ENCODE measurements around the gene PRSS27.
"Not testable (repeated sequence)": the region's sequence is repeated elsewhere in the genome, so short reads cannot be mapped to it uniquely, and the experiment has no call there.

Gene PRSS27

GRCh38 chr16:2737238-2737605 is 17.2 kb upstream of the PRSS27 start:
- no peak for DNase-seq
- intact Hi-C loops (cut with DNase I) = no loop called here

DNA sequence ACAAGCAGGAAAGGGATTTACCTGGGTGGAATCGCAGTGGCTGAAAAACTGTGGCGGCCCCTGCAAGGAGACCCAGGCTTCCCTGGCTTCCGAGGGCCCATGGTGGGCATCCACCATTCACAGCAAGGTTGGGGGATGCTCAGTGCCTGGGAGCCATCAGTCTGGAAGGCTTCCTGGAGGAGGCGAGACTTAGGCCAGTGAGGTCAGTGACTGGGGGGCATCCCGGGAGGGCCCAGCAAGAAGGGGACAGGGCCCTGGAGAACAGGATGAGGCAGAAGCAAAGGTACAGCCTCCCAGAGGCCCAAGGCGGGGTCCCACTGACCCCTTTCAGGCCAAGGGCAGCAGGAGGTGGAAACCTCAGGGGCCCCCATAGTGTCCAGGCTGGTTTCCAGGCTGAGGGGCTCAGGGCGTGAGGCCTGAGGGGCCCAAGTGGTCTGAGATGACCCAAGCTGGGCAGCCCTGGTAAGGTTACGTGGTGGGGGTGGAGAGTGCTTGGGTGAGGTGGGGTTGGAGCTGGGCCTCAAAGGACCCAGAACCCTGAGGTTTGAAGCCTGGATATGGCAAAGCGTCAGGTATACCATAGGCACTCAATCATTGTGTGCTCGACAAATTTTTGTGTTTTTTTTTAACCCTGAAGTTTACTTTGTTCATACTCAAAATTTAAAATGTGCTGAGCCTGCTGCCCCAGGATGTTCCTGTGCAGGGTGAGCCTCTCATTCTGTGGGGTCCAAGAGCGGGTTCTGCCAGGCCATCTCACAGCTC is 16.6 kb upstream of the PRSS27 start:
- intact Hi-C loops (cut with DNase I) = no loop called here
- no peak for DNase-seq

DNA sequence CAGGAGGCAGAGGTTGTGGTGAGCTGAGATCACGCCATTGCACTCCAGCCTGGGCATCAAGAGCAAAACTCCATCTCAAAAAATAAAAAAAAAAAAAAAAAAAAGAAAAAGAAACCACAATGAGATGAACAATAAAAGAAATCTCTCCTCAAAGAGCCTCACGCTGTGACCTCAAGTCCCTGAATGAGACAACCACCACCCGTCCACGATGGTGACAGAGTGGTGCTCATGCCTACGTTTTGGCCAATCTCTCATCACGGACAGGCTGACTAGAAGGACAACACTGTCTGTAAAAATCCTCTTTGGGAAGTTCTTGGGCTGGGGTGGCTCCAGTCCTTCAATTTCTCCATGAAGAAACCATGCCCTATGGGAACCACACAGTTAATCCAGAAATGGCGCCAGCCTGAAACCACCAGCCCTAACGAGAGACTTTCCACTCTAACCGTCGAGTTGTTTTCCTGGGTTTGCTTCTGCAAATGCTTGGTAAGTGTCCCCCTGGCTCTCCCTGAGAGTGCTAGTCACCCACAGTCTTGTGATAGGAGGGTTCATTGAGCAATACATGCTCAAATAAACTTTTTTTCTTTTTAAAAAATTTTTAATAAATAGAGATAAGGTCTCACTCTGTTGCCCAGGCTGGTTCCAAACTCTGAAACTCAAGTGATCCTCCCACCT is 15.0 kb upstream of the PRSS27 start:
- no peak for DNase-seq
- intact Hi-C loops (cut with DNase I) = no loop called here

DNA sequence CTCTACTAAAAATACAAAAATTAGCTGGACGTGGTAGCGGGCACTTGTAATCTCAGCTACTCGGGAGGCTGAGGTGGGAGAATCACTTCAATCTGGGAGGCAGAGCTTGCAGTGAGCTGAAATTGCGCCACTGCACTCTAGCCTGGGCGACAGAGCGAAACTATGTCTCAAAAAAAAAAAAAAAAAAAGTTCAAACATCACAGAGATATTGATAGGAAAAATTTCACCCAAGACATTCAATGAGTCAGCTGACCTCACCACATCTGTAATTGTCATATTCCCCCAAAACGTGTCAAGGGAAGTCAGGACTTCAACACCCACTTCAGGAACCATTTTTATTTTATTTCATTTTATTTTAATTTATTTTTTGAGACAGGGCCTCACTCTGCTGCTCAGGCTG is 8.0 kb upstream of the PRSS27 start:
- intact Hi-C loops (cut with DNase I) = no loop called here
- no peak for DNase-seq

DNA sequence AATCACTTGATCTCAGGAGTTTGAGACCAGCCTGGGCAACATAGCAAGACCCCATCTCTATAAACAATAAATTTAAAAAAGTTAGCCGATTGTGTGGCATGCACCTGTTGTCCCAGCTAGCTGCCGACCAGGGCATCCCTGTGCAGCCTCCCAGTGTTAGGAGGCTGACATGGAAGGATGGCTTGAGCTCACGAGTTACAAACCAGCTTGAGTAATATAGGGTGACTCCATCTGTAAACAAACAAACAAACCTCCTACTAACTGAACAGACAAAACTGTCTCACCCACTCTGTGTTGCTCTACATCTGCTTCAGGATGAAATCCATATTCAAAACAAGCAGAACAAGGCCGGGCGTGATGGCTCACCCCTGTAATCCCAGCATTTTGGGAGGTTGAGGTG is 6.9 kb upstream of the PRSS27 start:
- intact Hi-C loops (cut with DNase I) = no loop called here
- DNase-seq = no peak

DNA sequence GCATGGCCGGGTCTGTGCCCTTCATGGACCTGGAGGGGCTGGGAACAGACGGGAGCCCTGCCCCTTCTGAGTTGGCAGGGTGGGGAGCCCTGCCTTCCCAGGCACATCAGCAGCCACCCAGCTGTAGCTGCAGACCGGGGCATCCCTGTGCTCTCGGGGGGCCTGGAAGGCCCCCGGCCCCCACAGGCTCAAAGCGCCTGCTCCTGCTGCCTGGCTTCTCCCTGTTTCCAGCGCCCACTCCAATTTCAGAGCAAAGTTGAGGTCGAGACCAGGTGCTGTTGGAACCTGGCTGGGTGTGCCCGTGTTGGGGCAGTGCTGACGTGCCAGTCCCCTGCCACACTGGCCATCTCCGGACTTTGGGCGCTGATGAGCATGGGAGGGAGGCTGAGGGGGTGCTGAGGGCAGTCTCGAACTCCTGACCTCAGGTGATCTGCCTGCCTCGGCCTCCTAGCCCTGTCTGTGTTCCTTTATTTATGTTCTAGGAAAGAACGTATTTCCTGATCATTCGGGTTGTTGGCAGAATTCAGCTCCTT is 4.9 kb upstream of the PRSS27 start:
- DNase-seq = no peak
- intact Hi-C loops (cut with DNase I) = no loop called here

DNA sequence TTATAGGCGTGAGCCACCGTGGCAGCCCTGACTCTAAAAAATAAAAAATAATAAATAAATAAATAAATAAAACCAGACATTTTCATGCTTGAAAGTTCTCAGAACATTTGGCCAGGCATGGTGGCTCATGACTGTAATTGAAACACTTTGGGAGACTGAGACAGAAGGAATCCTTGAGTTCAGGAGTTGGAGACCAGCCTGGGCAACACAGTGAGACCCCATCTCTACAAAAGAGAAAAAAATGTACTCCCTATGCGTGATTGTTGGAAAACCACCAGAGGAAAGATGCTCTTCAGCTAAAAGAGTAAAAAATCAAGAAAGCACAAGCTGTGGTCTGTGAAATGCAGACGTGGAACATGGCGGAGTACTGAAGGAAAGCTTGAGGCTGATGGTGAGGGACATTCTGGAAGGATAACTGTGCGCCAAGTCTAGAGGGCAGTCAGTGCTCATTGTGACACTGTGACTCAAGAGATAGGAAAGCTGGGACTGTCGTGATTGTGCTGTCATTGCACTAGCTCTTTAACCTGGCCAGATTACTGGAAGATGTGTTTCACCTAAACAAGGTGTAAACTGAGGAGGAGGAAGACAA is 4.2 kb upstream of the PRSS27 start:
- DNase-seq = no peak
- intact Hi-C loops (cut with DNase I) = no loop called here

GRCh38 chr16:2721634-2722173 is 1.7 kb upstream of the PRSS27 start:
- DNase-seq; intact Hi-C loops (cut with DNase I): not testable (repeated sequence)

GRCh38 chr16:2720719-2721633 is 952 bp upstream of the PRSS27 start:
- intact Hi-C loops (cut with DNase I) = no loop called here
- peak in 40 of 42 donors; percentile 40 to 87 (median 72) for DNase-seq

DNA sequence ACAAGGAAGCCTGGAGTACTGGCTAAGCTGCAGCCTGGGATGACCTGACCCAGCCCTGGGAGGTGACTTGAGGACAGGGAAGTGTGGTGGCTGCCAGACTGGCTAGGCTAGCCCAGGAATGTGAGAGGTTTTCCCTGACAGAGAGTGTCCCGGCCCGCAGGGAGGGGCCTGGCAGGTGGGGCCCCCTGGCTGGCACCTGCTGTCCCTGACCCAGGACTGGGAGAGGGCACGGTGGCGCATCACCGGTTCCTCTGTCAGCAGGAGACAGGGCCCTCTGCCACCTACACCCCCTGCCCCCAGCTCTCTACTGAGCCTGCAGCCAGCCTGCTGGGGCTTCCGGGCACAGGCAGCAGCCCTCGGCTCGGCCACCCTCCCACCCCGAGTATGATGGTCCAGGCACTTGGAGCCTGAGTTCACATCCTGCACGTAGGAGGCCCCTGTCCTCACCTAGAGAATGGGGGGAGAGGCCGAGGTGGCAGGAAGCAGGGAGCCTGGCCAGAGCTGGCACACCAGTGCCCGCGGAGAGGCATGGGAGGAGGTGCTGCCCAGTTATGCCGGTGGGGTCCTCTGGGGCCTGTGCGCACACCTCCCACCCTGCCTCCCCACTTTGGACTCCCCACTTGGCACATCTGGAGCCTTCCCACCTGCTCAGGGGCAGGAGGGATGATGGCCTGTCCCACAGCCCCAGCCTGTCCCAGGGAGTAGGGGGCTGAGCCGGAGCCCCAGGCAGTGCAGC is 528 bp downstream of the PRSS27 start:
- no peak for DNase-seq
- intact Hi-C loops (cut with DNase I) = no loop called here

DNA sequence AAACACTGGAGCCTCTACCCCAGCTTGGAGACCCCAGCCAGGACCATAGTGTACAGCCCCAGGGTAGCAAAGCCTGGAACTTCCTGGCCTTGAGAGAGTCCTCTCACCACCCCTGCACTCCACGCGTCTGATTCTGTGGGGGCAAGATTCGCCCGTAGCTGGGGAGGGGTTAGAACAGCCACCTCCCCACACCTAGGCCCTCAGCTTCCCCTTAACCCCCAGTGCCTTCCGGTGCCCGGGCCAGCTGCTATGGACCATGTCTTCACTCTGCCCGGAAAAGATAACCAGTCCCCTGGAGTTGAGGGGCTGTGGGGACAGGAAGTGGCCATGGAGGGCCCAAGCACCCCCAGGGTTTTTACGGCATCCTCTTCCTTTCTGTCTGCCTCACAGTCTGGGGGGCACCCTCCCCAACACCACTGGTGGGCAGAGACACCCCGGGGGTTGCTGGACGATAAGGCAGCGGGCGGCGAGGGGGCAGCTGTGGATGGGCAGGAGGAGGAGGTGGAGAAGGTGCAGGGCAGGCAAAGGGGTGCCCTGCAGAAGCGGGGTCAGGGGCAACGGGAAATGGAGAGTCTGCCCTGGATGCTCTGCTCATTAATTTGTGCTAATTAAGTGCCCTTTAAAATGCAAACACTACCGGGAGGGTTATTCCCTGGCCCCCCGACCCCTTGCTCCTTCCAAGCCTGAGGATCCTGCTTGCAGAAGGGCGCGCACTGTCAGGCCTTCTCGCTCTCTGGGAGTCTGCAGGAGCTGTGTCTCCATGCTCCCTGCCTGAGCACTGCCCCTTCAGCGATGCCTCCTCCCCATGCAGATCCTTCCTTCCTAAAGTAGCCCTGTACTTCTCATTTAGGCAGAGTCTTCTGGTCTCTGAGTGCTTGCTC is 2.4 kb downstream of the PRSS27 start:
- DNase-seq = no peak
- intact Hi-C loops (cut with DNase I) = no loop called here

DNA sequence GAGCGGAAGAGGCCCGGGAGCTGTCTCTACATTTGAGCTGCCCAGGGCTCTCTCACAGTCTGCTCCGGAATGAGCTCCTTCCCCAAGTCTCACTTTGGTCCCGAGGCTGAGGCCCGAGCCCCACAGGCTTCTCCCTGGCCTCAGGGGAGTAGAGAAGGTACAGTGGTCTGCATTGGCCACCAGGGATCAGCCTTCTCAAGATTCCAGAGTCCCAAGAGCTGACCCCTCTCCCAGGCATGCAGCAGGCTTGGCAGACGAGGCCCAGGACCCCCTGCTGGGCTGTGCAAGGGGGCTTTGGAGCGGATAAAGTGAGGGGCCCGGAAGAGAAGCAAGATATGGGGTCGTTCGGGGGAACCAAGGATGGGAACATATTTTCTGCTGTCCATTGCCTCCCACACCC is 3.1 kb downstream of the PRSS27 start:
- intact Hi-C loops (cut with DNase I) = no loop called here
- no peak for DNase-seq

GRCh38 chr16:2715966-2716885 is 3.8 kb downstream of the PRSS27 start:
- intact Hi-C loops (cut with DNase I) = no loop called here
- no peak for DNase-seq

GRCh38 chr16:2715519-2715918 is 4.5 kb downstream of the PRSS27 start:
- intact Hi-C loops (cut with DNase I) = no loop called here
- DNase-seq = peak in 41 of 42 donors; percentile 30 to 85 (median 68)

DNA sequence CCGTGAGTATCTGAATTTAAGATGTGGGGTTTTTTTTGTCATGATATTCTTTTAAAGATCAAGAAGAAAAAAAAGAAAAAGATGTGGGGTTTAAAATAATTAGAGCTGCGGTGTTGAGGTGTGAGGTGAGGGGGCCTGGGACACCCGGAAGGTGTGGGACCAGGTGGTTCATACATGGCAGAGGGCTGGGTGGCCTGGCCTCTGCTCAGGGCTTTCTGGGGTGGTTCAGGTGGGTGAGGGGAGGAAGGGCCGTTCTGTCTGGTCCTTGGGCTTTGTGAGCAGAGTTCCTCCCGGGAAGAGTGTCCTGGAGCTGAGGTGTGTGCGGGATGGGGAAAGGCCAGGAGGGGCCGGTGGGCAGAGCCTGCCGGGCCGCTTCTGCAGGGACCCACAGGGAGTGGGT is 5.0 kb downstream of the PRSS27 start:
- no peak for DNase-seq
- intact Hi-C loops (cut with DNase I) = no loop called here
